HepG2 (cell line): ENCODE measurements around the gene LILRB5. TPM values are rescaled to one million over a fixed set of nuclear protein-coding genes. Genes with fewer than 3 reads are reported as not detected.

Source experiments
- ATM ChIP-seq: fragments of 450-650 bp; IDR thresholded peaks from 2 replicates; pipeline ENCODE4 v1.7.1; 2017; ENCODE audit warnings: mild to moderate bottlenecking, borderline replicate concordance
- CAMTA2 ChIP-seq: sonication (generic); formaldehyde crosslinking; IDR thresholded peaks from 2 replicates; pipeline ENCODE4 v1.4.0; 2020; ENCODE audit warnings: mild to moderate bottlenecking, missing genetic modification reagents, borderline replicate concordance
- ERF ChIP-seq: IDR thresholded peaks from 2 replicates; pipeline ENCODE4 v1.6.1; 2018; ENCODE audit warnings: missing biosample characterization, missing genetic modification reagents
- FLYWCH1 ChIP-seq: sonication (generic); formaldehyde crosslinking; IDR thresholded peaks from 2 replicates; pipeline ENCODE4 v1.8.1; 2023; ENCODE audit warnings: mild to moderate bottlenecking, missing genetic modification reagents
- GATAD1 ChIP-seq: IDR thresholded peaks from 2 replicates; pipeline ENCODE4 v1.6.1; 2016; ENCODE audit warnings: missing genetic modification reagents, missing compliant biosample characterization
- HNRNPUL1 ChIP-seq: fragments of 200-400 bp; formaldehyde crosslinking; IDR thresholded peaks from 2 replicates; pipeline ENCODE4 v1.6.1; 2017; ENCODE audit warnings: low read depth, mild to moderate bottlenecking, low read length, moderate library complexity
- NFIC ChIP-seq: IDR thresholded peaks from 2 replicates; pipeline ENCODE4 v1.6.1; 2012; ENCODE audit warnings: mild to moderate bottlenecking, low read length, inconsistent platforms
- PHF8 ChIP-seq: sonication (generic); formaldehyde crosslinking; IDR thresholded peaks from 2 replicates; pipeline ENCODE4 v1.5.0; 2020; ENCODE audit warnings: missing genetic modification reagents
- POLR2AphosphoS2 ChIP-seq: IDR thresholded peaks from 2 replicates; pipeline ENCODE4 v1.6.1; 2011; ENCODE audit warnings: low read depth, low read length, improper control_type of control experiment
- ZFP36 ChIP-seq: fragments of 150-350 bp; IDR thresholded peaks from 2 replicates; pipeline ENCODE4 v1.6.1; 2018; ENCODE audit warnings: borderline replicate concordance, low read length, low read depth; ENCODE audit not compliant: partially characterized antibody
- ZFYVE20 ChIP-seq: sonication (generic); formaldehyde crosslinking; IDR thresholded peaks from 2 replicates; pipeline ENCODE4 v1.8.0; 2023; ENCODE audit warnings: low read depth, mild to moderate bottlenecking, moderate library complexity, missing genetic modification reagents, borderline replicate concordance
- ZNF44 ChIP-seq: sonication (generic); formaldehyde crosslinking; IDR thresholded peaks from 2 replicates; pipeline ENCODE4 v1.5.1; 2020; ENCODE audit warnings: mild to moderate bottlenecking, missing genetic modification reagents
- ZNF484 ChIP-seq: sonication (generic); formaldehyde crosslinking; IDR thresholded peaks from 2 replicates; pipeline ENCODE4 v1.5.1; 2020; ENCODE audit warnings: mild to moderate bottlenecking, low read depth, missing genetic modification reagents, borderline replicate concordance
- ZNF749 ChIP-seq: sonication (generic); formaldehyde crosslinking; IDR thresholded peaks from 2 replicates; pipeline ENCODE4 v1.8.0; 2022; ENCODE audit warnings: mild to moderate bottlenecking, missing genetic modification reagents, moderate library complexity, borderline replicate concordance
- polyA plus RNA-seq, 8 experiments: library from polyadenylated mRNA; depleted of rRNA in 3 of 8; stranded (reverse) in 7 of 8; unstranded in 1 of 8; fragments of >200 nt; fragmentation: Illumina TruSeq in 4 of 8; extraction: Trizol in 4 of 8; gene quantifications; 2 replicates each; pipeline versions ENCODE4 v1.2.1 to v1.2.3, GENCODE V29; 2011 to 2016; ENCODE audit warnings: low read depth in 4 of 8, missing spikeins in 1 of 8, mixed read lengths in 1 of 8; ENCODE audit not compliant: insufficient read depth in 1 of 8
- total RNA-seq, 5 experiments: library from RNA; depleted of rRNA; stranded (reverse); fragments of >200 nt; fragmentation: Illumina TruSeq; extraction: Trizol; gene quantifications; 2 replicates each; pipeline ENCODE4 v1.2.3, GENCODE V29; 2016; ENCODE audit warnings: low read depth in 1 of 5
- TF ChIP-seq, protein P1 (sequence below): sonication (generic); formaldehyde crosslinking; IDR thresholded peaks from one replicate; pipeline ENCODE4 v1.5.1; 2020; ENCODE audit warnings: mild to moderate bottlenecking, missing genetic modification reagents; ENCODE audit errors: not compliant biosample characterization
- TF ChIP-seq, protein P2 (sequence below): sonication (generic); formaldehyde crosslinking; IDR thresholded peaks from 2 replicates; pipeline ENCODE4 v1.4.0; 2020; ENCODE audit warnings: missing genetic modification reagents
- TF ChIP-seq, protein P3 (sequence below): sonication (generic); formaldehyde crosslinking; IDR thresholded peaks from 2 replicates; pipeline ENCODE4 v1.4.0; 2020; ENCODE audit warnings: missing genetic modification reagents
- TF ChIP-seq, protein P4 (sequence below): IDR thresholded peaks from 2 replicates; pipeline ENCODE4 v1.6.1; 2016; ENCODE audit warnings: missing genetic modification reagents, missing compliant biosample characterization

LILRB5 gene
- total and polyA plus RNA-seq, 2 of the 13 experiments (the other 11 are each of a cell fraction or from before 2014, with no cell fraction given): not detected

DNA sequence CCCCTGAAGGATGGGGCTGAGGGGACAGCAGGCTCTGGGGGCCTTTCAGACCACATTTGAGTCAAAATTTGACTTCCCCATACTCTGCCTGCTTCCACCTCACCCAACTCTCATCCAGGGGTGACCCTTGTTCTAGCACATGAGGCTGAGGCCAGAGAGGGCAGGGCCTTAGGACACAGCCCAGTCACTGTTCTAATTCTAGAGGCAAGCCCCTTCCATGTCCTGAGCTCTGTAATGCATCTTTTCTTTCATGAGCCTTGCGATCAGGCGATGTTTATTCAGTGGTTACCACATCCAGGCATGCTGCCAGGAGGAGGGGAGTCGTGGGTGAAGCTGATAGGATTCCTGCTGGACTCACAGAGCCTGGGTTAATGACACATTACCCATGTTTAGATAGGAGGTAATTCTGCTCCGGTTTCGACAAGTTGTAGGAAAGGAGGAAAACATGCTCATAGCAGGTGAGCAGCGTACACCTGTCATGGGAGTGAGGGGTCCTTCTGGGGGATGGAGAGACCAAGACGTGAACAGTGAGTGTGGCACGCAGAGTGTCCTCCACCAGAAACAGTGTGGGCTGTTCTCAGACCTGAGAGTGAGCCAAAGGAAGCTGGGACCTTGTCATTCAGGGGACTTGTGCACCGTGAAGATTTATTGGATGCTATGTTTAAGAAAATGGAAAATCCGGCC lies 47.1 kb downstream of the LILRB5 start (continued):
- TF ChIP-seq, protein P1, sequence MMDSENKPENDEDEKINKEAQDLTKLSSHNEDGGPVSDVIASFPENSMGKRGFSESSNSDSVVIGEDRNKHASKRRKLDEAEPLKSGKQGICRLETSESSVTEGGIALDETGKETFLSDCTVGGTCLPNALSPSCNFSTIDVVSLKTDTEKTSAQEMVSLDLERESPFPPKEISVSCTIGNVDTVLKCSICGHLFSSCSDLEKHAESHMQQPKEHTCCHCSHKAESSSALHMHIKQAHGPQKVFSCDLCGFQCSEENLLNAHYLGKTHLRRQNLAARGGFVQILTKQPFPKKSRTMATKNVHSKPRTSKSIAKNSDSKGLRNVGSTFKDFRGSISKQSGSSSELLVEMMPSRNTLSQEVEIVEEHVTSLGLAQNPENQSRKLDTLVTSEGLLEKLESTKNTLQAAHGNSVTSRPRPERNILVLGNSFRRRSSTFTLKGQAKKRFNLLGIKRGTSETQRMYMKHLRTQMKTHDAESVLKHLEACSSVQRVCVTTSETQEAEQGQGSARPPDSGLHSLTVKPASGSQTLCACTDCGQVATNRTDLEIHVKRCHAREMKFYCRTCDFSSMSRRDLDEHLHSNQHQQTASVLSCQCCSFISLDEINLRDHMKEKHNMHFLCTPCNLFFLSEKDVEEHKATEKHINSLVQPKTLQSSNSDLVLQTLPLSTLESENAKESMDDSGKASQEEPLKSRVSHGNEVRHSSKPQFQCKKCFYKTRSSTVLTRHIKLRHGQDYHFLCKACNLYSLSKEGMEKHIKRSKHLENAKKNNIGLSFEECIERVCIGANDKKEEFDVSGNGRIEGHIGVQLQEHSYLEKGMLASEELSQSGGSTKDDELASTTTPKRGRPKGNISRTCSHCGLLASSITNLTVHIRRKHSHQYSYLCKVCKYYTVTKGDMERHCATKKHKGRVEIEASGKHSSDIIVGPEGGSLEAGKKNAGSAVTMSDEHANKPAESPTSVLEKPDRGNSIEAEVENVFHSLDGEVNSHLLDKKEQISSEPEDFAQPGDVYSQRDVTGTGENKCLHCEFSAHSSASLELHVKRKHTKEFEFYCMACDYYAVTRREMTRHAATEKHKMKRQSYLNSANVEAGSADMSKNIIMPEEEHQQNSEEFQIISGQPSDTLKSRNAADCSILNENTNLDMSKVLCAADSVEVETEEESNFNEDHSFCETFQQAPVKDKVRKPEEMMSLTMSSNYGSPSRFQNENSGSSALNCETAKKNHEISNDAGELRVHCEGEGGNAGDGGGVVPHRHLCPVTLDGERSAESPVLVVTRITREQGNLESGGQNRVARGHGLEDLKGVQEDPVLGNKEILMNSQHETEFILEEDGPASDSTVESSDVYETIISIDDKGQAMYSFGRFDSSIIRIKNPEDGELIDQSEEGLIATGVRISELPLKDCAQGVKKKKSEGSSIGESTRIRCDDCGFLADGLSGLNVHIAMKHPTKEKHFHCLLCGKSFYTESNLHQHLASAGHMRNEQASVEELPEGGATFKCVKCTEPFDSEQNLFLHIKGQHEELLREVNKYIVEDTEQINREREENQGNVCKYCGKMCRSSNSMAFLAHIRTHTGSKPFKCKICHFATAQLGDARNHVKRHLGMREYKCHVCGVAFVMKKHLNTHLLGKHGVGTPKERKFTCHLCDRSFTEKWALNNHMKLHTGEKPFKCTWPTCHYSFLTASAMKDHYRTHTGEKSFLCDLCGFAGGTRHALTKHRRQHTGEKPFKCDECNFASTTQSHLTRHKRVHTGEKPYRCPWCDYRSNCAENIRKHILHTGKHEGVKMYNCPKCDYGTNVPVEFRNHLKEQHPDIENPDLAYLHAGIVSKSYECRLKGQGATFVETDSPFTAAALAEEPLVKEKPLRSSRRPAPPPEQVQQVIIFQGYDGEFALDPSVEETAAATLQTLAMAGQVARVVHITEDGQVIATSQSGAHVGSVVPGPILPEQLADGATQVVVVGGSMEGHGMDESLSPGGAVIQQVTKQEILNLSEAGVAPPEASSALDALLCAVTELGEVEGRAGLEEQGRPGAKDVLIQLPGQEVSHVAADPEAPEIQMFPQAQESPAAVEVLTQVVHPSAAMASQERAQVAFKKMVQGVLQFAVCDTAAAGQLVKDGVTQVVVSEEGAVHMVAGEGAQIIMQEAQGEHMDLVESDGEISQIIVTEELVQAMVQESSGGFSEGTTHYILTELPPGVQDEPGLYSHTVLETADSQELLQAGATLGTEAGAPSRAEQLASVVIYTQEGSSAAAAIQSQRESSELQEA (CRISPR knock-in tag): no peak
- TF ChIP-seq ZFP36 (no peak), ZNF484 (CRISPR knock-in tag) (no peak), POLR2AphosphoS2 (no peak), CAMTA2 (no peak), NFIC (peak; percentile 74; the same call in 1 of the 2 replicates), ATM (no peak), ZFYVE20 (CRISPR knock-in tag) (no peak), ZNF749 (CRISPR knock-in tag) (no peak), ERF (CRISPR knock-in tag) (0 out of 2 replicates have a peak, but pooled peaks have one; percentile 13), HNRNPUL1 (no peak), FLYWCH1 (no peak), PHF8 (CRISPR knock-in tag) (no peak), GATAD1 (CRISPR knock-in tag) (peak; percentile 46; the same call in 1 of the 2 replicates), ZNF44 (CRISPR knock-in tag) (no peak)
- TF ChIP-seq, protein P2, sequence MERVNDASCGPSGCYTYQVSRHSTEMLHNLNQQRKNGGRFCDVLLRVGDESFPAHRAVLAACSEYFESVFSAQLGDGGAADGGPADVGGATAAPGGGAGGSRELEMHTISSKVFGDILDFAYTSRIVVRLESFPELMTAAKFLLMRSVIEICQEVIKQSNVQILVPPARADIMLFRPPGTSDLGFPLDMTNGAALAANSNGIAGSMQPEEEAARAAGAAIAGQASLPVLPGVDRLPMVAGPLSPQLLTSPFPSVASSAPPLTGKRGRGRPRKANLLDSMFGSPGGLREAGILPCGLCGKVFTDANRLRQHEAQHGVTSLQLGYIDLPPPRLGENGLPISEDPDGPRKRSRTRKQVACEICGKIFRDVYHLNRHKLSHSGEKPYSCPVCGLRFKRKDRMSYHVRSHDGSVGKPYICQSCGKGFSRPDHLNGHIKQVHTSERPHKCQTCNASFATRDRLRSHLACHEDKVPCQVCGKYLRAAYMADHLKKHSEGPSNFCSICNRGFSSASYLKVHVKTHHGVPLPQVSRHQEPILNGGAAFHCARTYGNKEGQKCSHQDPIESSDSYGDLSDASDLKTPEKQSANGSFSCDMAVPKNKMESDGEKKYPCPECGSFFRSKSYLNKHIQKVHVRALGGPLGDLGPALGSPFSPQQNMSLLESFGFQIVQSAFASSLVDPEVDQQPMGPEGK: peak; percentile 65; the same call in 1 of the 2 replicates
- TF ChIP-seq, protein P3, sequence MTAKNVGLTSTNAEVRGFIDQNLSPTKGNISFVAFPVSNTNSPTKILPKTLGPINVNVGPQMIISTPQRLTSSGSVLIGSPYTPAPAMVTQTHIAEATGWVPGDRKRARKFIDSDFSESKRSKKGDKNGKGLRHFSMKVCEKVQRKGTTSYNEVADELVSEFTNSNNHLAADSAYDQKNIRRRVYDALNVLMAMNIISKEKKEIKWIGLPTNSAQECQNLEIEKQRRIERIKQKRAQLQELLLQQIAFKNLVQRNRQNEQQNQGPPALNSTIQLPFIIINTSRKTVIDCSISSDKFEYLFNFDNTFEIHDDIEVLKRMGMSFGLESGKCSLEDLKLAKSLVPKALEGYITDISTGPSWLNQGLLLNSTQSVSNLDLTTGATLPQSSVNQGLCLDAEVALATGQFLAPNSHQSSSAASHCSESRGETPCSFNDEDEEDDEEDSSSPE: no peak
- TF ChIP-seq, protein P4, sequence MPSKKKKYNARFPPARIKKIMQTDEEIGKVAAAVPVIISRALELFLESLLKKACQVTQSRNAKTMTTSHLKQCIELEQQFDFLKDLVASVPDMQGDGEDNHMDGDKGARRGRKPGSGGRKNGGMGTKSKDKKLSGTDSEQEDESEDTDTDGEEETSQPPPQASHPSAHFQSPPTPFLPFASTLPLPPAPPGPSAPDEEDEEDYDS (CRISPR knock-in tag): peak; percentile 50; the same call in 1 of the 2 replicates
